GM19328 (cell line): ENCODE results near the gene RPS19.

ENCODE experiments used
- ATAC-seq: cut with Tn5 transposase; IDR thresholded peaks from one replicate; pipeline ENCODE4 v1.9.1; 2021; ENCODE audit warnings: mild to moderate bottlenecking, moderate library complexity; ENCODE audit not compliant: unreplicated experiment

RPS19 gene

GRCh38 chr19:41897181-41897580 is 37.1 kb downstream of the RPS19 start:
- no peak for ATAC-seq

- no peak for ATAC-seq
Measured at GRCh38 chr19:41897820-41898219, 37.8 kb downstream of the RPS19 start.

- no peak for ATAC-seq
Measured at GRCh38 chr19:41898235-41898634, 38.2 kb downstream of the RPS19 start.

- ATAC-seq = no peak
Measured at GRCh38 chr19:41901707-41902360, 41.8 kb downstream of the RPS19 start.

- ATAC-seq = no peak
Measured at GRCh38 chr19:41902594-41902993, 42.5 kb downstream of the RPS19 start.

GRCh38 chr19:41903193-41903953 is 43.3 kb downstream of the RPS19 start:
- no peak for ATAC-seq

GRCh38 chr19:41904118-41904870 is 44.2 kb downstream of the RPS19 start:
- no peak for ATAC-seq

GRCh38 chr19:41905273-41906002 is 45.4 kb downstream of the RPS19 start:
- ATAC-seq = no peak

- no peak for ATAC-seq
Measured at GRCh38 chr19:41906271-41906670, 46.2 kb downstream of the RPS19 start.

GRCh38 chr19:41906916-41907680 is 47.0 kb downstream of the RPS19 start:
- no peak for ATAC-seq

GRCh38 chr19:41907994-41908615 is 48.0 kb downstream of the RPS19 start:
- no peak for ATAC-seq

- ATAC-seq = no peak
Measured at GRCh38 chr19:41908724-41909464, 48.8 kb downstream of the RPS19 start.

GRCh38 chr19:41909706-41910105 is 49.7 kb downstream of the RPS19 start:
- ATAC-seq = no peak

- ATAC-seq = no peak
Measured at GRCh38 chr19:41910240-41910991, 50.4 kb downstream of the RPS19 start.

- no peak for ATAC-seq
Measured at GRCh38 chr19:41910992-41911888, 51.2 kb downstream of the RPS19 start.

GRCh38 chr19:41911889-41912731 is 52.1 kb downstream of the RPS19 start:
- no peak for ATAC-seq
